NCI-H69 (cell line): ENCODE data around the gene SPRED1.

Source experiments
- DNase-seq: peaks from one replicate; lab custom pipeline; 2025; lab: John Stamatoyannopoulos, UW

Gene SPRED1

GRCh38 chr15:38354315-38354929 is 101.8 kb downstream of the SPRED1 start:
- peak; percentile 68 for DNase-seq

GRCh38 chr15:38362355-38362754 is 109.7 kb downstream of the SPRED1 start:
- DNase-seq: peak; percentile 3

DNA sequence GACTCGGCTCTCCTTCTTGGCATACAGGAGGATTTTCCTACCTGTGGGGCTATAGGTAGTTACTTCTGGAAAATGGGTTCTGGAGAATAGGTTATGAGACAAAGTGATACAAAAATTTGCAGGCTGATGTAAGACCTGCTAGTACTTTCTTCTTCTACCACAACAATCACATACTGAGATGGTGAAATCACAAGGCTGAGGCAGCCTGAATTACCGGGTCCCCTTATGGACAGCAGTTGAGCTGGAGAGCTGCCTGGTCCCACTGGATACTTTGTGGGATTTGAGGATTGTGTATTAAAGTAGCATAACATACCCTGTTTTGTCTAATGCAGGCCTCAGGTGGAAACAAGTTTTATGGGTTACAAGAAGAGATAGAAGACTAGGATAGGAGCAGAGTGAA is 114.8 kb downstream of the SPRED1 start:
- no peak for DNase-seq

DNA sequence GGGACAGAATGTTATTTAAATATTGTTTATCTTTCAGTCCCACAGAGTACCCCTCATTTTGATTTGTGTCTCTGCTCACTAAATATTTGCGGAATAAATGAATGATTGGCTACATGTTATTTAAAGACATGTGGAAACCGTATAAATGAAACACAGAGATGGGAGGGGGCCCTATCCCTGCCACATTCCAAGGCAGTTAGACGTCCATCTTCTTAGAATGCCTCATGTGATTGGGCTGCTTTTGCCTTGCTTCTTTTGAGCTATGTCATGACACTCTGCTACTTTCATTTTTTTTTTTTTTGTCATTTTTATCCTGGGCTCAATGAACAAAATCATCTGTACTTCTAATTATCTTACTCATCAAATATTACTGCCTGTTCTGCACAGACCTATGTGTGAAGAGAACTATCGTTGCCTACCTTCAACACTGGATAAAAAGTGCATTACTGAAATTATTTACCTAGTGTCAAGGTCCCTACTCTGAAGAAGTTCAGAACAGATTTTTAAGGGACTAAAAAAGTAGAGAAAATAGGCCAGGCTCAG is 117.4 kb downstream of the SPRED1 start:
- DNase-seq: no peak

- no peak for DNase-seq
These were observed 120.4 kb downstream of the SPRED1 start for GRCh38 chr15:38373016-38373415.

GRCh38 chr15:38374029-38374428 is 121.4 kb downstream of the SPRED1 start:
- DNase-seq: no peak

GRCh38 chr15:38374556-38374955 is 121.9 kb downstream of the SPRED1 start:
- no peak for DNase-seq

- DNase-seq: no peak
These were observed 123.4 kb downstream of the SPRED1 start for GRCh38 chr15:38376081-38376480.

DNA sequence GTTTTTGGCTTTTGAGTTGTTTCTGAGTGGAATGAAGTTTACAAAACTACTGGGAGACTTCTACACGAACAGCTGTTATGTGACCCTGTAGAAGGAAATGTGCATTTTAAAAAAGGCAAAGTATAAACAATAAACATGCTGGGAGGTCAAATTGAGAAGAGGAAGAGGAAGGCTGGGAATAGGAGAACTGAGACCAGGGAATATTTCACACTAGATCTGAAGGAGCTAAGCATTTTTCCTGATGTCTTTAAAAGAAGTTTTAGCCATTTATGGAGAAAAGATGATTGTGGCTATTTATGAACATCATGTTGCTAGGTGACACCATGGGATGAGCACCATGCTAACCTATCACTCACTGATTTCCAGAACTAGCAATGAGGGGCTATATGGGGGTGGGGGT is 125.0 kb downstream of the SPRED1 start:
- no peak for DNase-seq

DNA sequence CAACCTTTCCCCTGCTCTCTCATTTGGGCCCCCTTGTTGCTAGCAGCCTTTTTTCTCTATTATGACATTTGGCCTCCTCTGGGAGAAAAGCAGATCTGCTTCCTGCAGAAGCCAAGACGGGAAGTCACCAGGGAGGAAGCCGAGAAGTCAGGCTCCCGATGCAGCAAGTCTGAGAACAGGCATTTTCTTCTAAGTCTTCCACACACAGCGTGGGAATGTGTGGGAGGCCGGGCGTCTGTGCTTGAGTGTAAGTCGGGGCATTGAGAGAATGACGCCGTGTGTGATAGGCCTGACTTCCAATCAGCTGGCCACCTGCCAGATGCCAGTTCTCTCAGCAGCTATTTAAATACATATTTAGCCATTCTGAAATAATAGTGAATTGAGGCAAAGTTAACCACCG is 125.5 kb downstream of the SPRED1 start:
- DNase-seq: no peak

DNA sequence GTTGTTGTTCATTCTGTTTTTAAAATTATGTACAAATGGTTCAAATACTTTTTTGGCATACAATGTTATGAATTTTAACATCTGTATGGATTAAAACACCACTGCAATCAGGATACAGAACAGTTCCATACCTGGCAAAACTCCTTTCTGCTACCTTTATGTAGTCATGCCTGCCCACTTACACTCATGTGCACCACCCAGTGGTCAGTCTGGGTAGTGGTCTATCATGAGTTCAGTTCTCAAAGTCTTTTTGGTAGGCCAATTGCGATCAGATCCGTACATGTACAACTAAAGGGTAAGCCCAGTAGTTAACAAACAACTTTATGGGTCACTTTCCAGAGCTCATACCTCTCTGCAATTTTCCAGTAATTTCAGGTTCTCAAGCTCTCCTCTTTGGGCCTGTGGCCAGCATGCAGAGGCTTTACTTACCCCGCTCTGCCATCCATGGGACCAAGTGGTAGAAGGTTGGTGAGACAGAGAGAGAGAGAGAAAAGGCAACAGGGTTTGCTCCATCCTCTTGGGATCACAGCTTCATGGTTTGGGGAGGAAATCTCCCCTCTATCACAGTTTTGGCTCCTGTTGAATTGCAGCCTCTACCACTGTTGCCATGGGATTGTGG is 137.4 kb downstream of the SPRED1 start:
- peak; percentile 64 for DNase-seq

GRCh38 chr15:38391191-38391590 is 138.6 kb downstream of the SPRED1 start:
- DNase-seq: no peak

GRCh38 chr15:38398134-38398533 is 145.5 kb downstream of the SPRED1 start:
- no peak for DNase-seq

- DNase-seq: no peak
These were observed 148.5 kb downstream of the SPRED1 start for GRCh38 chr15:38401106-38401505.

- DNase-seq: no peak
These were observed 149.1 kb downstream of the SPRED1 start for GRCh38 chr15:38401701-38402100.

DNA sequence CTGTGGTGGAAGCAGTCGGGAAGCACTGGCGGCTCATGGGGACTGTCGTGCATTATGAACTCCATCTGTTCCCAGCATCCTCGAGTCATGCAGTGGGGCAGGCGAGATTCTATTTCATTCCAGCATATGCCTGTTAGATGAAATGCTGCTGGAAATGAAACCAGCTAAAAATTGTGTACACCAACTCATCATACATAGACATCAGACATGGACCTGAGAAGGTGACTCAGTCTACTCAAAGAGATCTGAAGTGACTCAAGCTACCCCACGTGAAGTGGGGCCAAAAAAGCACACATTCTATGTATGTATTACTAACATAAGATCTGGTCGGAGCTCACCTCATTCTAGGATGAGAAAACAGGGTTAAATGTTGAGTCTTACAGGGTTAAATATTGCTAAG is 153.8 kb downstream of the SPRED1 start:
- no peak for DNase-seq
